ENCODE data around the gene CTNNB1.

DNA sequence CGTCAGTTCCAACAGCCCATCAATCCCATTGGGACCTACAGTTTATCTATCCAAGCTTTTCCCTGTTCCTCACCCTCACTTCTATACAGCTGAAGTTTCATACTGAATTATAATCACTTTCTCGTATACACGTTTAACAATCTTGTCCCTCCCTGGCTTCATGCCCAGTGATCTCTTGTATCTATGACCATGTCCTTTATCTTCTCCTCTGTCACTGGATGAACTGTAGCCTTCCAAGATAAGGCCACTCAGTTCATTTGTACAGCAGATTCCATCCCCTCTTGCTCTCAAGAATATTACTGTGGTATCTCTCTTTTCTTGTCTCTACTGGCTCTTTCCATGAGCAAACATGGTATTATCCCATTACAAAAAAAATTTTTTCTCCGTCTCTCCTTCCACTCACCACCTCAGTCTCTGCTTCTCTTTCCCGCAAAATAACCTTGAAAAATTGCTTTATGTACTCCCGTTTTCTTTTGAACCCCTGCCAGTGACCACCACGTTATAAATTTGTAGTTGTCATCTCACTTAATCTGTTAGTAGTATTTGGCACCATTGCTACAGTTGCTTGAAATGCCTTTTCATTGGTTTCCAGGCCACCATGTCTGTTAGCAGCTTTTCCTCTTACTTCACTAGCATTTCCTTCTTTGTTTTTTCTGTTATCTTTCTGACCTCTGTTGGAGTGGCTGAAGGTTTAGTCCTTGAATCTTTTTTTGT, 9.4 kb downstream of the CTNNB1 start:
- no peak for TF ChIP-seq POLR2A (IDR thresholded peaks at IDR 0.05)
- TF ChIP-seq, protein P1, sequence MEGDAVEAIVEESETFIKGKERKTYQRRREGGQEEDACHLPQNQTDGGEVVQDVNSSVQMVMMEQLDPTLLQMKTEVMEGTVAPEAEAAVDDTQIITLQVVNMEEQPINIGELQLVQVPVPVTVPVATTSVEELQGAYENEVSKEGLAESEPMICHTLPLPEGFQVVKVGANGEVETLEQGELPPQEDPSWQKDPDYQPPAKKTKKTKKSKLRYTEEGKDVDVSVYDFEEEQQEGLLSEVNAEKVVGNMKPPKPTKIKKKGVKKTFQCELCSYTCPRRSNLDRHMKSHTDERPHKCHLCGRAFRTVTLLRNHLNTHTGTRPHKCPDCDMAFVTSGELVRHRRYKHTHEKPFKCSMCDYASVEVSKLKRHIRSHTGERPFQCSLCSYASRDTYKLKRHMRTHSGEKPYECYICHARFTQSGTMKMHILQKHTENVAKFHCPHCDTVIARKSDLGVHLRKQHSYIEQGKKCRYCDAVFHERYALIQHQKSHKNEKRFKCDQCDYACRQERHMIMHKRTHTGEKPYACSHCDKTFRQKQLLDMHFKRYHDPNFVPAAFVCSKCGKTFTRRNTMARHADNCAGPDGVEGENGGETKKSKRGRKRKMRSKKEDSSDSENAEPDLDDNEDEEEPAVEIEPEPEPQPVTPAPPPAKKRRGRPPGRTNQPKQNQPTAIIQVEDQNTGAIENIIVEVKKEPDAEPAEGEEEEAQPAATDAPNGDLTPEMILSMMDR (IDR thresholded peaks at IDR 0.05): no peak

Data from Peyer's patch (tissue), 4 donors.